Heart left ventricle (tissue), 16 donors: ENCODE results near the gene KDM1A. TPM values are rescaled to one million over a fixed set of nuclear protein-coding genes. Genes with fewer than 3 reads are reported as not detected.

ENCODE experiments used
- ATAC-seq, 4 donors: fragments of 200-7000 bp; cut with Tn5 transposase; one replicate each; pipeline ENCODE4 v1.9.1; 2020 to 2022; ENCODE audit warnings: moderate library complexity in 4 of 4, mild to moderate bottlenecking in 3 of 4, moderate number of reproducible peaks in 1 of 4
- DNase-seq, 5 donors: peaks; one replicate each; pipeline ENCODE4 v3.0.0-alpha.2; 2020
- H3K27ac ChIP-seq, 12 donors: fragments of 200-600 bp; sonication (generic) in 4 of 12; one replicate each; pipeline versions ENCODE4 v1.5.0 to v1.8.0; 2016 to 2022; ENCODE audit warnings: mild to moderate bottlenecking in 2 of 12
- H3K27me3 ChIP-seq, 9 donors: fragments of 200-600 bp; sonication (generic) in 2 of 9; one replicate each; pipeline versions ENCODE4 v1.5.1 to v1.8.0; 2016 to 2022; ENCODE audit warnings: mild to moderate bottlenecking in 3 of 9
- H3K36me3 ChIP-seq, 9 donors: fragments of 200-600 bp; sonication (generic) in 2 of 9; one replicate each; pipeline versions ENCODE4 v1.5.0 to v1.8.0; 2018 to 2022; ENCODE audit warnings: mild to moderate bottlenecking in 2 of 9
- H3K4me1 ChIP-seq, 12 donors: fragments of 200-600 bp; sonication (generic) in 4 of 12; one replicate each; pipeline versions ENCODE4 v1.5.0 to v1.8.0; 2016 to 2022; ENCODE audit warnings: mild to moderate bottlenecking in 3 of 12
- H3K4me3 ChIP-seq, 12 donors: fragments of 200-600 bp; sonication (generic) in 4 of 12; one replicate each; pipeline versions ENCODE4 v1.5.0 to v1.8.0; 2017 to 2022; ENCODE audit warnings: mild to moderate bottlenecking in 9 of 12, moderate library complexity in 4 of 12
- H3K9me3 ChIP-seq, 12 donors: fragments of 200-600 bp; sonication (generic) in 4 of 12; one replicate each; pipeline versions ENCODE4 v1.5.0 to v1.8.0; 2016 to 2022; ENCODE audit warnings: mild to moderate bottlenecking in 1 of 12
- POLR2A ChIP-seq, 2 donors: fragments of 450-650 bp; IDR thresholded peaks; one replicate each; pipeline ENCODE4 v1.6.1; 2017; ENCODE audit warnings: antibody characterized with exemption in 2 of 2, mild to moderate bottlenecking in 2 of 2, moderate library complexity in 2 of 2
- WGBS, 4 donors: extraction: QIAGEN DNeasy Blood & Tissue Kit in 2 of 4; methylation state at CpG; one replicate each; pipeline versions ENCODE4 v1.1.5 to v1.1.7; 2013 to 2018; 5-methylcytosine and 5-hydroxymethylcytosine counted together
- intact Hi-C, 10 donors: fragments of 100-400 bp; cut with DNase I; formaldehyde crosslinking; loops; one replicate each; pipeline versions ENCODE4 v1.11.1 to v1.14.2; 2022
- polyA plus RNA-seq, 2 donors: library from polyadenylated mRNA; stranded (reverse); fragments of 200-250 nt; gene quantifications; one replicate each; pipeline ENCODE4 v1.2.3, GENCODE V29; 2013
- total RNA-seq, 9 donors: library from RNA; depleted of rRNA in 2 of 9; stranded (reverse); fragments of >200 nt in 2 of 9; fragmentation: NEBNext Ultra II Directional in 3 of 9; extraction: Animal tissue kit (Norgen Biotek cat#: 25700) in 3 of 9; gene quantifications; one replicate each; pipeline versions ENCODE4 v1.1.0 to v1.2.4, GENCODE V29; 2016 to 2023
- TF ChIP-seq, protein P1 (sequence below), 12 donors: fragments of 200-600 bp; sonication (generic) in 4 of 12; IDR thresholded peaks; one replicate each; pipeline versions ENCODE4 v1.5.0 to v1.8.0; 2018 to 2022; ENCODE audit warnings: antibody characterized with exemption in 12 of 12, mild to moderate bottlenecking in 5 of 12
- donor health status: ischemic (EF 13 %, LVEDD 7.1; RV severe dilation, severe dysfunction).
- donor health status: healthy with polysubstance abuse.
- donor health status: DM: no; HTN: yes; CAD: no.
- donor health status: DM: no; HTN: no; CAD: no.
- donor health status: ischemic (EF 25% LVEDD 6.9; RV normal size, moderate dysfunction).
- donor health status: ischemic (EF 25% LVEDD 5.7; RV mildly dilated, moderate dysfunction).
- donor health status: healthy.
- donor health status: DM: yes; HTN: yes; CAD: no.
- donor health status: ischemic (EF 35%, LVEDD 5.7; RV mildly dilated, moderate dysfunction).
- donor health status: nonischemic (EF 11% LVEDD 7.7; RV severe dilation, severe dysfunction).
- donor health status: DM: yes; HTN: yes; CAD: no.
- donor health status: PGD.
- donor health status: ischemic (EF 29% LVEDD 5.4; RV normal size, mild dysfunction).
- donor health status: nonischemic (EF 23%, LVEDD 6.1; RV moderate dilation, normal function).

KDM1A gene
- total and polyA plus RNA-seq, 11 donors = 14.8 to 37.2 (median 29.7) TPM

- no peaks in the 10 kb centered on the region for H3K4me1 ChIP-seq
- DNase-seq (no peak), ATAC-seq (no peak)
- TF ChIP-seq, protein P1, sequence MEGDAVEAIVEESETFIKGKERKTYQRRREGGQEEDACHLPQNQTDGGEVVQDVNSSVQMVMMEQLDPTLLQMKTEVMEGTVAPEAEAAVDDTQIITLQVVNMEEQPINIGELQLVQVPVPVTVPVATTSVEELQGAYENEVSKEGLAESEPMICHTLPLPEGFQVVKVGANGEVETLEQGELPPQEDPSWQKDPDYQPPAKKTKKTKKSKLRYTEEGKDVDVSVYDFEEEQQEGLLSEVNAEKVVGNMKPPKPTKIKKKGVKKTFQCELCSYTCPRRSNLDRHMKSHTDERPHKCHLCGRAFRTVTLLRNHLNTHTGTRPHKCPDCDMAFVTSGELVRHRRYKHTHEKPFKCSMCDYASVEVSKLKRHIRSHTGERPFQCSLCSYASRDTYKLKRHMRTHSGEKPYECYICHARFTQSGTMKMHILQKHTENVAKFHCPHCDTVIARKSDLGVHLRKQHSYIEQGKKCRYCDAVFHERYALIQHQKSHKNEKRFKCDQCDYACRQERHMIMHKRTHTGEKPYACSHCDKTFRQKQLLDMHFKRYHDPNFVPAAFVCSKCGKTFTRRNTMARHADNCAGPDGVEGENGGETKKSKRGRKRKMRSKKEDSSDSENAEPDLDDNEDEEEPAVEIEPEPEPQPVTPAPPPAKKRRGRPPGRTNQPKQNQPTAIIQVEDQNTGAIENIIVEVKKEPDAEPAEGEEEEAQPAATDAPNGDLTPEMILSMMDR (IDR thresholded peaks at IDR 0.05) = no peak
- TF ChIP-seq POLR2A (IDR thresholded peaks at IDR 0.05) = no peak
- H3K27me3 ChIP-seq = no peaks in the 10 kb centered on the region
- H3K36me3 ChIP-seq = peaks cover 0 to 96% (median 77%) of the 10 kb centered on the region in 9 donors
- intact Hi-C loops = no loop called here
- no peak overlapping the region for H3K27ac ChIP-seq
- 88 to 93% (median 91%) methylated on average over 2 of the region's 2 CpGs for WGBS, 4 donors
- H3K9me3 ChIP-seq = no peaks in the 10 kb centered on the region
- no peak overlapping the region for H3K4me3 ChIP-seq
These were observed 43.0 kb downstream of the KDM1A start for GRCh38 chr1:23062271-23062670.

DNA sequence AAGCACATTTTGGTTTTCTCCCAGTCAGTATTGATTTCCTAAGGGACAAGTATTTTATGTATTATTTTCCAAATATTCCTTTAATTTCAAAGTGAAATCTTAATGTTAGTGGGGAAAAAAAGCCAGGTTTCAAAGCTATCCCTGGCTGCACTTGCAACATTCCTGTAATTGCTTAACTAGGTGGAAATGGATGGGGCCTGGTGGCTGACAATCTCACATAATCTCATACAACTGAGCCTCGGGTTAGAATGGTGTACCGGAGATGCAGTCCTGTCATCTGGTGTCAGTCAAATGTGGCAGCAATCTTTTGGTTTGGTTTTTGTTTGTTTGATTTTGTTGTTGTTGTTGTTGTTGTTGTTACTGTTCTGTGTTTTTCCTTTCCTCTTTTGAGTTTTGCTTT, 46.1 kb downstream of the KDM1A start:
- TF ChIP-seq, protein P1 (IDR thresholded peaks at IDR 0.05) = no peak
- TF ChIP-seq POLR2A (IDR thresholded peaks at IDR 0.05) = no peak
- H3K4me1 ChIP-seq = no peaks in the 10 kb centered on the region
- no peaks in the 10 kb centered on the region for H3K9me3 ChIP-seq
- H3K4me3 ChIP-seq = no peak overlapping the region
- H3K36me3 ChIP-seq = peaks cover 0 to 96% (median 77%) of the 10 kb centered on the region in 9 donors
- no peak for ATAC-seq
- WGBS, 4 donors = 79 to 92% (median 81%) methylated on average over 2 of the region's 2 CpGs
- H3K27me3 ChIP-seq = no peaks in the 10 kb centered on the region
- no peak for DNase-seq
- H3K27ac ChIP-seq = no peak overlapping the region
- intact Hi-C loops = no loop called here

- H3K4me3 ChIP-seq = no peak overlapping the region
- TF ChIP-seq POLR2A (IDR thresholded peaks at IDR 0.05) = no peak
- TF ChIP-seq, protein P1 (IDR thresholded peaks at IDR 0.05) = no peak
- H3K36me3 ChIP-seq = peaks cover 0 to 96% (median 77%) of the 10 kb centered on the region in 9 donors
- no peak overlapping the region for H3K27ac ChIP-seq
- no peaks in the 10 kb centered on the region for H3K4me1 ChIP-seq
- no peak for DNase-seq
- no peaks in the 10 kb centered on the region for H3K27me3 ChIP-seq
- 88 to 95% (median 92%) methylated on average over 2 of the region's 2 CpGs for WGBS, 4 donors
- ATAC-seq = no peak
- H3K9me3 ChIP-seq = no peaks in the 10 kb centered on the region
- intact Hi-C loops = no loop called here
These were observed 46.8 kb downstream of the KDM1A start for GRCh38 chr1:23066075-23066474.

DNA sequence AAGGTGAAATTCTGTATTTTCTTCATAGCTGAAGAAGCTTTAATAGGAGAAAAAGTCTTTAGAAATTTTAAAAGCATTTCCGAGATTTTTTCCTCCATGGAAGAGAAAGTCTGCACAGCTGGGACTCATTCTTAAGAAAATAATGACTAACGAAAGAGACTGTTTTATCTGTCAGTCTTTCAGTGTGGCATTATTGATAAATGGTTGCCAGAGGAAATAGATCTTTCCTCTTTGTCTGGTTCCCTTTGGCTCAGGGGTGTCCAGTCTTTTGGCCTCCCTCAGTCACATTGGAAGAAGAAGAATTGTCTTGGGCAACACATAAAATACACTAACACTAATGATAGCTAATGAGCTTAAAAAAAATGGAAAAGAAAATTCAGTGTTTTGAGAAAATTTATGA, 49.9 kb downstream of the KDM1A start:
- intact Hi-C loops = no loop called here
- no peak for ATAC-seq
- H3K4me3 ChIP-seq = no peak overlapping the region
- peaks cover 0 to 99% (median 85%) of the 10 kb centered on the region in 9 donors for H3K36me3 ChIP-seq
- TF ChIP-seq, protein P1 (IDR thresholded peaks at IDR 0.05) = no peak
- no peak for TF ChIP-seq POLR2A (IDR thresholded peaks at IDR 0.05)
- H3K4me1 ChIP-seq = no peaks in the 10 kb centered on the region
- H3K27ac ChIP-seq = no peak overlapping the region
- no peaks in the 10 kb centered on the region for H3K27me3 ChIP-seq
- 88 to 93% (median 89%) methylated on average over 2 of the region's 2 CpGs for WGBS, 4 donors
- H3K9me3 ChIP-seq = no peaks in the 10 kb centered on the region
- DNase-seq = no peak
